RWPE2 (cell line): ENCODE results near the gene KDSR.

Source experiments
- ATAC-seq: fragments of 200-7000 bp; cut with Tn5 transposase; 3 replicates; pipeline ENCODE4 v1.9.1; 2021; ENCODE audit warnings: low read depth
- DNase-seq: peaks from one replicate; pipeline ENCODE4 v3.0.0-alpha.2; 2020; ENCODE audit warnings: low spot score
- H3K27ac ChIP-seq: fragments of 450-650 bp; 2 replicates; pipeline ENCODE4 v1.5.1; 2017; ENCODE audit warnings: mild to moderate bottlenecking; ENCODE audit not compliant: poor library complexity, severe bottlenecking
- H3K27me3 ChIP-seq: fragments of 250-450 bp; sonication (Bioruptor Pico); 2 replicates; pipeline ENCODE4 v1.5.1; 2021; ENCODE audit warnings: mild to moderate bottlenecking, moderate library complexity; ENCODE audit not compliant: insufficient read depth, poor library complexity, severe bottlenecking
- H3K36me3 ChIP-seq: fragments of 250-450 bp; sonication (Bioruptor Pico); 2 replicates; pipeline ENCODE4 v1.5.1; 2020; ENCODE audit warnings: low read depth, mild to moderate bottlenecking, moderate library complexity
- H3K4me1 ChIP-seq: fragments of 250-450 bp; sonication (Bioruptor Pico); 2 replicates; pipeline ENCODE4 v1.5.1; 2021; ENCODE audit warnings: mild to moderate bottlenecking, moderate library complexity; ENCODE audit not compliant: insufficient read depth, poor library complexity, severe bottlenecking
- H3K4me3 ChIP-seq: fragments of 250-450 bp; sonication (Bioruptor Pico); 2 replicates; pipeline ENCODE4 v1.5.1; 2021; ENCODE audit warnings: mild to moderate bottlenecking, moderate library complexity; ENCODE audit not compliant: severe bottlenecking
- H3K9me3 ChIP-seq: fragments of 250-450 bp; sonication (Bioruptor Pico); 2 replicates; pipeline ENCODE4 v1.5.1; 2021; ENCODE audit warnings: mild to moderate bottlenecking, moderate library complexity; ENCODE audit not compliant: severe bottlenecking
- TF ChIP-seq, protein P1 (sequence below): fragments of 450-650 bp; IDR thresholded peaks from one replicate; pipeline ENCODE4 v1.5.1; 2017; ENCODE audit warnings: mild to moderate bottlenecking, moderate library complexity; ENCODE audit not compliant: poor library complexity, severe bottlenecking

The KDSR gene

GRCh38 chr18:63302636-63303405 lies 64.2 kb downstream of the KDSR start:
- H3K4me3 ChIP-seq = no peak overlapping the region
- H3K4me1 ChIP-seq = no peaks in the 10 kb centered on the region
- no peaks in the 10 kb centered on the region for H3K9me3 ChIP-seq
- DNase-seq = no peak
- no peaks in the 10 kb centered on the region for H3K36me3 ChIP-seq
- H3K27ac ChIP-seq = no peak overlapping the region
- H3K27me3 ChIP-seq = peaks cover 3% of the 10 kb centered on the region
- TF ChIP-seq, protein P1, sequence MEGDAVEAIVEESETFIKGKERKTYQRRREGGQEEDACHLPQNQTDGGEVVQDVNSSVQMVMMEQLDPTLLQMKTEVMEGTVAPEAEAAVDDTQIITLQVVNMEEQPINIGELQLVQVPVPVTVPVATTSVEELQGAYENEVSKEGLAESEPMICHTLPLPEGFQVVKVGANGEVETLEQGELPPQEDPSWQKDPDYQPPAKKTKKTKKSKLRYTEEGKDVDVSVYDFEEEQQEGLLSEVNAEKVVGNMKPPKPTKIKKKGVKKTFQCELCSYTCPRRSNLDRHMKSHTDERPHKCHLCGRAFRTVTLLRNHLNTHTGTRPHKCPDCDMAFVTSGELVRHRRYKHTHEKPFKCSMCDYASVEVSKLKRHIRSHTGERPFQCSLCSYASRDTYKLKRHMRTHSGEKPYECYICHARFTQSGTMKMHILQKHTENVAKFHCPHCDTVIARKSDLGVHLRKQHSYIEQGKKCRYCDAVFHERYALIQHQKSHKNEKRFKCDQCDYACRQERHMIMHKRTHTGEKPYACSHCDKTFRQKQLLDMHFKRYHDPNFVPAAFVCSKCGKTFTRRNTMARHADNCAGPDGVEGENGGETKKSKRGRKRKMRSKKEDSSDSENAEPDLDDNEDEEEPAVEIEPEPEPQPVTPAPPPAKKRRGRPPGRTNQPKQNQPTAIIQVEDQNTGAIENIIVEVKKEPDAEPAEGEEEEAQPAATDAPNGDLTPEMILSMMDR = no peak
- no peak for ATAC-seq

DNA sequence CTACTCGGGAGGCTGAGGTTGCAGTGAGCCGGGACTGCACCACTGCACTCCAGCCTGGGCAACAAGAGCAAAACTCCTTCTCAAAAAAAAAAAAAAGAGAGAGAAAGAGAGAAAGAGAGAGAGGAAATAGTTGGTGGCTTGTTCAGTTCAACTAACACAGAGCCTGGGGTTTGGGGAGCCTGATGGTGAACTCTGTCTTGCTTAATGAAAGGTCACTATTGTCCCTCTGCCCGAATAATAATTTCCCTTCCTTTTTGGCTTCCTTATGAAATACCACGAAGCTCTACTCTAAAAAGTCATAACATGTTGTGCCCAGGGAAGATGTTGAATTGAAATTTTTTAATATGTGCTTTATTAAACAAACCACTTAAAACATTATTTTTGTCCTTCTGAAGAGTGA lies 64.8 kb downstream of the KDSR start:
- H3K36me3 ChIP-seq = no peaks in the 10 kb centered on the region
- ATAC-seq = no peak

GRCh38 chr18:63301434-63301833 lies 65.6 kb downstream of the KDSR start:
- Histone ChIP-seq H3K4me3 (no peak overlapping the region), H3K9me3 (no peaks in the 10 kb centered on the region), H3K4me1 (no peaks in the 10 kb centered on the region), H3K27ac (no peak overlapping the region), H3K27me3 (no peaks in the 10 kb centered on the region), H3K36me3 (no peaks in the 10 kb centered on the region)
- TF ChIP-seq, protein P1 = no peak
- DNase-seq = no peak
- no peak for ATAC-seq

More for the DNA sequence above, 64.8 kb downstream of the KDSR start:
- H3K27me3 ChIP-seq = peaks cover 3% of the 10 kb centered on the region
- no peaks in the 10 kb centered on the region for H3K9me3 ChIP-seq
- no peak overlapping the region for H3K27ac ChIP-seq
- H3K4me3 ChIP-seq = no peak overlapping the region
- TF ChIP-seq, protein P1 = no peak
- H3K4me1 ChIP-seq = no peaks in the 10 kb centered on the region
- no peak for DNase-seq

DNA sequence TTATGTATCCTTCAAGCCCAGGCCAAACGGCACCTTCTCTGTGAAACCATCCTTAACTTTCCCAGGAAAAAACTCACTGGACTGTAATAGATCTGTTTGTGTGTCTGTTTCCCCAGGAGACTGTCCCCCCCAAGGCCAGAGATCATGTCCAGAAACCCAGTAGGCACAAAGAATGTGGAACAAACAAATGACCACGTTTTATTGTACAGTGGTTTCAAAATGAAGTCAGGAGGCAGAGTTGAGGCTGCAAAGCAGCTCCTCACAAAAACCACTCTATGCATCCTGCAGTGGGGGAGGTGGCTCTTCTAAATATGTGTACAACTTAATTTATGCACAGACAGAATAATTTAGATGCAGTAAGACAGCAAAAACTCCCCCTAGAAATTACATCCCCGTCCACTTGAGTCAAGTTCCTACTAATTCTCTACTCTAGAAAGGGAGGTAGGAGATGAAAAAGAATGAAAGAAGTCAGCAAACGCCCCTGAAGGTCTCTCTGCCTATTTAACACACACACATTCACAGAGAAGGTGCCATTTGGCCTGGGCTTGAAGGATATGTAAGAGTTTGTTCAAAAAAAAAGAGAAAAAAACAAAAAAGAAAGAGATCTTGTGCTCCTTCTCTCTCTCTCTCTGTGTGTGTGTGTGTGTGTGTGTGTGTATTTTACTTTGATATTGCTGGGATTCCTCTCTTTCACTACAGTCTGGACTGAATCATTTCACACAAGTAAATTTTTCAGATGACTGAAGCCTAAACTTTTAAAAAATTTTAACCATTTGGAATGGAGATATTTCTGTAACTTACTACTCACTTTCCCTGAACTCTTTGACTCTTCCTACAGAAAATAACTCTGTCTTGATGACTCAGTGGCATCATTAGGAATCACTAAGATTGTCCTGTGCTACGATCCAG lies 66.9 kb downstream of the KDSR start:
- Histone ChIP-seq H3K9me3 (no peaks in the 10 kb centered on the region), H3K27ac (no peak overlapping the region), H3K36me3 (no peaks in the 10 kb centered on the region), H3K4me1 (no peaks in the 10 kb centered on the region), H3K27me3 (no peaks in the 10 kb centered on the region), H3K4me3 (no peak overlapping the region)
- DNase-seq (no peak), ATAC-seq (no peak)
- TF ChIP-seq, protein P1 = no peak
